T-helper 2 cell (primary cell): Measurements from ENCODE around the gene TUBA3D.
A peak's percentile ranks its signal among the peaks of the same experiment; 100 is the strongest.
"Not testable (repeated sequence)": the region's sequence is repeated elsewhere in the genome, so short reads cannot be mapped to it uniquely, and the experiment has no call there.

ENCODE experiments used
- DNase-seq, 5 experiments: peaks; one replicate each; pipeline versions ENCODE4 v3.0.0 to v3.0.0-alpha.2; 2012 to 2022

Gene TUBA3D

DNA sequence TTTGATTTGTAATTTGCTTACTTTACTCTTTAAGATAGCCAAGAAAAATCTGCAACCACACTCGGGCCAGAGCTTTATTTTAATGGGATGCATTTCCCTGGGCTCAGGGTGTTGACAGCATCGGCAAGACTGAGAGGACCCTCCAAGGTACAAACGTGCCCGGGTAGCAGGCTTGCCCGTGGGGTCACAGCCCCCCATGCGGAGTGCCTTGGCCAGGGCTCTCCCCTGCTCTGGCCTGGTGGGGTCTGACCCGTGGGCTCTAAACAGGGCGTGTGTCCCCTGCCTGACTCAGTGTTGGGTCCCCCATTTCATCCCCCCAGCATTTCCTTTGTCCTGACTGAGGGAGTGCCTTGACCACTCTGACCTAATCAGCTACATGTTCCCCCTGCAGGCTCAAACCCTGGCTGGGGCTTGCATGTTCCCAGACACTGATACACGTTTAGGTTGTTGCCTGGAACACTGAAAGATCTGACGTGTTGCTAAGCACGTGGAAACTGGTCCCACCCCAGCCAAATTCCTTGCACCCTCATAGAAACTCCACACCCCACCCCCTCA lies 9.1 kb downstream of the TUBA3D start:
- DNase-seq = not testable (repeated sequence)

DNA sequence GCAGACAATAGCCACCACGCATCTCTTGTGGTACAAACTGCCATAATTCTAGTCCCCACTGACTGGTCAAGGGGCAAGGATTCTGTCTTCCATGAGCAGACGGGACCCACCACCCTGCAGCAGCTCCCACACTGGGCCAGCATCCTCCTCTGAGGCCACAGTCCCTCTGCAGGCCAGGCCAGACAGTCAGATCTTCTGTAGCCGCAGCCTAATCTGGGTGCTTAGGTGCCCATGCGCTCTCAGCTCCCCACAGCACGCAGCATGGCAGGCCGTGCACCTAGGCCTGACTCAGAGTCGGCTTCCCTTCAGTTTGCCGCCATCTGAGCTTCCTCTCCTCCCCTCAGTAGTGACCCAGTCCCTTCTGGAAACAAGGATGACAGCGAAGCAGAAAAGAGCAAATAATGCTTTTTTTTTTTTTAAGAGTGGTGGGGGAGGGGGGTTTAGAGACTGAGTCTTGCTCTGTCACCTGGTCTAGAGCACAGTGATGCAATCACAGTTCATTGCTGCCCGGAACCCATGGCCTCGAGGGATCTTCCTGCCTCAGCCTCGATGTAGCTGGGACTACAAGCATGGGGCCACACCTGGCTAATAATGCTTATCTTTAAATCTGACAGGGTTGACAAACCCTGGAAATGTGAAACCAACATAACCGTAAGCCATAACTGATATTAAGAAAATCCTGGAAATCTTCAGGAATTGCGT lies 10.4 kb downstream of the TUBA3D start:
- not testable (repeated sequence) for DNase-seq

- DNase-seq = no peak
Measured at GRCh38 chr2:131488306-131489205, 12.6 kb downstream of the TUBA3D start.

DNA sequence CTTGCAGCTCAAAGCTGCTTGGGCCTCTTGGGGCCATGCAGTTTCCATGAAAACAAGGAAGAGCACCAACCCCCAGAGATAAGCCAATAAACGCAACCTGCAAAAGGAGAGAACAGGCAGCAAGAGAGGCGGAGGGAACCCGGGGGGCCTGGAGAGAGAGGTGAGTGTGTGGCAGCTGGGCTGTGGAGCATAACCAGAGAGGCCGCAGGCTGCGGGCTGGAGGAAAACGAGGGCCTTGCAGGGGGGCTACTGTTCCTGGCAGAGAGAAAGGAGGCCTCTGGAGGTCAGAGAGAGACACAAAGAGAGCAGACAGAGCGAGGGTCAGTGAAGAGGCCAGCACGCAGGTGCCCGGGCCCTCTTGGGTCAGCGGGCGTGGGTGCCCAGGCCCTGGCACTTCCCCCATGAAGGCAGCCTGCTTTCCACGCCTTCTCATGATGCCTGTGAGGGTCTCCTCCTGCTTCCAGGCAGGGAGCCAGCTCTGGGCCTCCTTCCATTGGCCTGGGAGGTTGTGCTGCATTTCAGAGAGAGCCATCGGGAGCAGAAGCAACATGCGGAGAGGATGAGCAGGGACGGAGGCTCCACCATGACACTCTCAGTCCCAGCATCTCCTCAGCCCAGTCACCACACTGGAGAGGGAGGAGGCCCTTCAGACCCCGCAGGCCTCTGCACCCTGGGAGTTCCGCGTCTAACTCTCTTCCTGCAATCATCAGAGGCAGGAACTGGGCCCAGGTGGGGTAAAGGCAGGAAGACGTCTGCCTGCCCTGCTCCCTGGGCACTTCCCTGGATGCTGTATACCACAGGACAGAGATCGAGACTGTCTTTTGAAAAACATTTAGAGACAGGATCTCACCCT lies 14.9 kb downstream of the TUBA3D start:
- DNase-seq = peak in 4 of 5 experiments; percentile 7 to 55 (median 20)

GRCh38 chr2:131491469-131491836 lies 15.5 kb downstream of the TUBA3D start:
- DNase-seq = peak in 1 of 5 experiments; percentile 30

DNA sequence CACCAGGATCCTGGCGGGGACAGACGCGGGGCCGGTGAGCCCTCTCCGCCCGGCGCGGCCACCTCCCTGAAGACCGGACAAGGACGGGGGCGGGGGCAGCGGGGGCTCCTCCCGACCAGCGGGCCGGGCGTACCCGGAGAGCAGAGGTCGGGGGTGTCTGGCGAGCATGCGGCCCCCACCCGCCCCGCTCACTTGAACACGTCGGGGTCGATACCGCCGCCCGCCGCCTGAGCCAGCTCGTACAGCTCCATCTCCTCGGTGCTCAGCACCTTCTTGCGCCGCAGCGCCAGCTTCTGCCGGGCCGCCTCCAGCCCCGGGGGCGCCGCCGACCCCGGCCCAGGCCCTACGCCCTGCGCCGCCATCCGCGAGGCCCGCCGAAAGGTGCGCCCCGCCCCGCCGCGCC lies 16.1 kb downstream of the TUBA3D start, which contains the start of gene MZT2A:
Gene MZT2A, minus strand, starts transcription at position 383 of the 403 bp plus-strand sequence. Its CDS starts 21 bp downstream, at position 362.
- peak in 1 of 5 experiments; percentile 2 for DNase-seq

DNA sequence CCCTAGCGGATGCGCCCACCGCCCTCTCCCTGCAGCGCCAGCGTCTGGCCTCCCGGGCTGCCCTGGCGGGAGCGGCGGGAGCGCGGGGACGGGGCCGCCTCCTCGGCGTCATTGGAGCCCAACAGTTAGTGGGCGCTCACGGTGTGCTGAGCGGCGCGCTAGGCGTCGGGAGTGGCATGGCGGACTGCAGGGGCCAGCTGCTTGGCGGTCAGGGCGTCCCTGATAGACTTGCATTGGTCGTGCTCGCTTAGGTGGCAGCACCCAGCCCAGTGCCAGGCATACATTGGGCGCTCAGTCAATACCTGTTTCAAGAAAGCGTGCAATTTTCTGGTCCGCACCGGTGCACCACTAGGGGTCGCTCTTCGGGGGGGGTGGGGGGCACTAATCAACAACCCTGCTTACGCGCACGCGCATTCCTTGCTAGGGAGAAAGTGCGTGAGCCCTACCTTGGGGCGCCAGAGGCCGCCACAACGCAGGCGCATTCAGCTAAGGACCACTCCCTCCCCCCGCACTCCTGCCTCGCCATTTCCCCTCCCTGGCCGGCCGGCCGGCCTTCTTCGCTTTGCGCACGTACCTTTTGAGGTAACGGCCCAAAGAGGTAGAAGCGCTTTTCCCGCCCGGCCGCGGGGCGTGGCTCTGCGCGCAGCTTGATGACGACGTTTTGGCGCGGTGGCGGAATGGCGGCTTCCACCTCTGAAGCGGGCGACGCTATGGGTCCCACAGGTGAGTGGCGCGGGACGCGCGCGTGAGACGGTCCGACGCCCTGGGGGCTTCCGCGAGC lies 16.7 kb downstream of the TUBA3D start:
- peak; percentile 87 to 96 (median 91) for DNase-seq

DNA sequence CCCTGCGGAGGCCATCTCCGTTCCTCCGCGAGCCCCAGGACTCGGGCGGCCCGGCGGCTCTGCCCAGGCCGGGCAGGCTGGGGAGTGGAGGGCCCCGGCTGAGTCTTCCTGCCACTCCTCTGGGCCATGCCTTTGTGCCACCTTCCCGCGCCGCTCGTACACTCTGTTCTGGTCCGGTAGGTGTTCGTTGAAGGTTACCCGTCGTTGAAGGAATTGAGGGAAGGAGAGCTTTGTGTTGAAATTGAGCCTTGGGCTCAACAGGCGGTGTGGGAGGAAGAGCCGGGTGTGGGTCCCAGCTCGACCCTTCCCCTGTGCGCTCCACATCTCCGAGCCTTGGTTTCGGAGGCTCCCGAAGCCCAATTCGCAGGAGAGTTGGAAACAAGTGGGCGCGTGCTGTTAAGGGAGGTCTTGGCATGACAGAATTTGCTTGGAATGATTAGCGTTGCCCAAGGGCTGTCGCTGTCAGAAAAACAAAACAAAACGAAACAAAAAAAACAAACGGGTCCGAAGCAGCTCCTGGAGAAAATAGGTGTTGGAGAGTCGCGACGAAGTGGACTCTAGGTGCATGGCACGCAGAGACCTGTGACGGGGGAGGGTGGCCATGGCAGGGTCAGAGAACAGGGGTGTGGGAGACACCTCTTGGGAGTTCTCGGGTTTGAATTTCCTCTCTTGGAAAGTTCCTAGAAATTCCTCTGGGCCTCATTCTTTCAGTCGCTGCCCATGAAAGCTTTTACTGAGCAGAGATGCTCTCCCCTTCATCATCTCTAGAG lies 17.5 kb downstream of the TUBA3D start:
- no peak for DNase-seq

DNA sequence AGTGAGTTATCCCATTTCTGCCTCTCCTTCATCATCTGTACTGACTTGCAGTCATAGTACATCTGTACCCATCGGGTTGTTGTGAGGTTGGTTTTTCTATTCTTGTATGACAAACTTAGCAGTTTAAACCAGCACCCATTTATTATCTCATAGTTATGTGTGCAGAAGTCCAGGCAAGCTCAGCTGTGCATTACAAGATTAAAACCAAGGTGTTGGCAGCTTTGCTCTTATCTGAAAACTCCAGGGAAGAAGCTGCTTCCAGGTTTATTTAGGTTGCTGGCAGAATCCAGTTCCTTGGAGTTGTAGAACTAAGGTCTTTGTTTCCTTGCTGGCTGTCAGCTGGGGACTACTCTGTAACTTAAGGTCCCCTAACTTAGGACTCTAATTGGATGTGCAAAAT lies 19.6 kb downstream of the TUBA3D start:
- DNase-seq = not testable (repeated sequence)

- DNase-seq = peak in 1 of 5 experiments; percentile 47
Measured at GRCh38 chr2:131498321-131498973, 22.5 kb downstream of the TUBA3D start.

GRCh38 chr2:131503587-131503986 lies 27.7 kb downstream of the TUBA3D start:
- DNase-seq = not testable (repeated sequence)

DNA sequence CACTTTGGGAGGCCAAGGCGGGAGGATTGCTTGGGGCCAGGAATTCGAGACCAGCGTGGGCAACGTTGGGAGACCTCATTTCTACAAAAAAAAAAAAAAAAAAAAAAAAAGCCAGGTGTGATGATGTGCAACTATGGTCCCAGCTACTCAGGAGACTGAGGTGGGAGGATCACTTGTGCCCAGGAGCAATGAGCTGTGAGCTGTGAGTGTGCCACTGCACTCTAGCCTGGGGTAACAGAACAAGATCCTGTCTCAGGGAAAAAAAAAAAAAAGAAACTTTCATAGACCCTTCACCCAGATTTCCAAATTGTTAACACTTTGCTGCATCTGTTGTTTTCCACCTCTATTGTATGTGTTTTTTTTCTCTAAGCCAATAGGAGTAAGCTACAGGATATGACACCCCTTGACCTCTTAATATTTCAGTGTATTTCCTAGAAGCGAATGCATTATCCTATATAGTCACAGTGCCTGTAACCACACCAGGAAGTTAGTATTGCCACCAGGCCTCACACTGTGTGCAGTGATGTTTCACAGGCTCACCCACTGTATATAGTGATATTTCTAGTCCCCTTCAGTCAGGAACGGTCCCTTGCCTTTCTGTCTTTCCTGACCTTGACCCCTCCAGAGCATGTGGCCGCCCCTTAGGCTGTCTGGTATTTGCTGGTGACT lies 28.3 kb downstream of the TUBA3D start:
- DNase-seq = not testable (repeated sequence)

DNA sequence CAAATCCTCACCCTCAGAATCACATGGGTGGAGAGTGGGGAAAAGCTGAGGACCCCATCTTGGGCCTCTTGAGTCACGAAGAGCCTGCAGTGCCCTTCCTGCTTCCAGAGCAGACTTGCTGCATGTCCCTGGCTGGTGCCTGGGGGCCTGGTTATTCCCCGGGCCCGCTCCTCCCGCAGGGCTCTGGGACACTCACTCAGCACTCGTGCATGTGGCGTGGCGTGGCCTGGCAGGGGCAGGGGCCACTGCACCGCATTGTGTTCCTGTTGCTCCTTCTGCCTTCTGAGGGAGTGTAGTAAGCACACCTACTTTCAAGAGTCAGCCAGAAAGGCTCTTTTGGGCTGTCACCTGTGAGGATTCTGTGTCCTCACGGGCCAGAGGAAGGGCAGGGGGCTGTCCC lies 33.7 kb downstream of the TUBA3D start:
- no peak for DNase-seq

- not testable (repeated sequence) for DNase-seq
Measured at GRCh38 chr2:131511291-131511968, 35.5 kb downstream of the TUBA3D start.

- DNase-seq = not testable (repeated sequence)
Measured at GRCh38 chr2:131511969-131512870, 36.3 kb downstream of the TUBA3D start.

DNA sequence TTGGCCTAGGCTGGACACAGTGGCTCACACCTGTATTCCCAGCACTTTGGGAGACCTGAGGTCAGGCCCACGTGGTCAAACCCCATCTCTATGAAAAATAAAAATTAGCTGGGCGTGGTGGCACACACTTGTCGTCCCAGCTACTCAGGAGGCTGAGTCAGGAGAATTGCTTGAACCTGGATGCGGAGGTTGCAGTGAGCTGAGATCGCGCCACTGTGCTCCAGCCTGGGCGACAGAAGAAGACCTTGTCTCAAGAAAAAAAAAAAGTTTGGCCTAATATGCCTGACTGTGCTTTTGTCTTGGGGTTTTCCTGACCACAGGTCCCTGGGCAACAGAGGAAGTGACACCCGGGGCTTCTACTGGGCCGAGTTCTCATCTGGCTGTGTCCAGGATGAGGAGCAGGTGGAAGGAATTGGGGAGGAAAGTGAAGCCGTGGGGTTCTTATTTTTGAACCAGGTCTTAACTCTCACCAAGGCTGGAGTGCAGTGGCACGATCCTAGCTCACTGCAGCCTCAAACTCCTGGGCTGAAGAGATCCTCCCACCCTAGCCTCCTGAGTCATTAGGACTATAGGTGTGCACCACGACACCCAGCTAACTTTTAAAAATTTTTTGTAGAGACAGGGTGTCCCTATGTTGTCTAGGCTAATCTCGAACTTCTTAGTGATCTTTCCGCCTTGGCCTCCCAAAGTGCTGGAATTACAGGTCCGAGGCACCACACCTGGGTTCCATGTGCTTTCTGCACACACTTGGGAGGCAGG lies 38.7 kb downstream of the TUBA3D start:
- DNase-seq = not testable (repeated sequence)

- not testable (repeated sequence) for DNase-seq
Measured at GRCh38 chr2:131515235-131515634, 39.3 kb downstream of the TUBA3D start.
